Mesenchymal stem cell (in vitro differentiated cells and primary cell): ENCODE measurements around the gene INS.

ENCODE experiments used
- DNase-seq: peaks from one replicate; pipeline ENCODE4 v3.0.0-alpha.2; 2013
- H2AFZ ChIP-seq: one replicate; pipeline ENCODE4 v1.6.1; 2013; ENCODE audit warnings: low read depth, mild to moderate bottlenecking, control low read depth, inconsistent platforms, low read length, moderate library complexity
- H2AK5ac ChIP-seq: 2 replicates; pipeline ENCODE4 v1.6.1; 2013; ENCODE audit warnings: low read length, moderate library complexity, mild to moderate bottlenecking, inconsistent platforms; ENCODE audit not compliant: severe bottlenecking
- H2BK120ac ChIP-seq: one replicate; pipeline ENCODE4 v1.6.1; 2013; ENCODE audit warnings: low read depth, mild to moderate bottlenecking, inconsistent platforms, low read length, moderate library complexity
- H2BK12ac ChIP-seq, 2 experiments: one replicate each; pipeline ENCODE4 v1.6.1; 2013; ENCODE audit warnings: inconsistent platforms in 2 of 2, low read length in 2 of 2, mild to moderate bottlenecking in 2 of 2, moderate library complexity in 2 of 2, control low read depth in 1 of 2
- H2BK15ac ChIP-seq: one replicate; pipeline ENCODE4 v1.6.1; 2013; ENCODE audit warnings: mild to moderate bottlenecking, low read depth, inconsistent platforms; ENCODE audit not compliant: poor library complexity, severe bottlenecking
- H2BK5ac ChIP-seq: 2 replicates; pipeline ENCODE4 v1.6.1; 2013; ENCODE audit warnings: low read depth, mild to moderate bottlenecking, low read length, control low read depth, inconsistent platforms; ENCODE audit not compliant: poor library complexity, severe bottlenecking
- H3K14ac ChIP-seq, 2 experiments: one replicate each; pipeline ENCODE4 v1.6.1; 2013; ENCODE audit warnings: inconsistent platforms in 2 of 2, low read length in 2 of 2, control low read depth in 1 of 2, mild to moderate bottlenecking in 1 of 2, moderate library complexity in 1 of 2
- H3K18ac ChIP-seq, 2 experiments: one replicate each; pipeline ENCODE4 v1.6.1; 2013; ENCODE audit warnings: inconsistent platforms in 2 of 2, low read length in 2 of 2, control low read depth in 1 of 2, low read depth in 1 of 2, mild to moderate bottlenecking in 1 of 2
- H3K23ac ChIP-seq, 2 experiments: one replicate each; pipeline ENCODE4 v1.6.1; 2013; ENCODE audit warnings: inconsistent platforms in 2 of 2, low read length in 2 of 2, mild to moderate bottlenecking in 2 of 2, moderate library complexity in 2 of 2, control low read depth in 1 of 2
- H3K27ac ChIP-seq: 2 replicates; pipeline ENCODE4 v1.5.1; 2013; ENCODE audit warnings: mild to moderate bottlenecking, moderate library complexity, low read length, control low read depth, inconsistent platforms; ENCODE audit not compliant: poor library complexity, severe bottlenecking
- H3K27me3 ChIP-seq, 2 experiments: 2 replicates each; pipeline versions ENCODE4 v1.6.1 to v1.7.0; 2013; ENCODE audit warnings: low read length in 2 of 2, mild to moderate bottlenecking in 2 of 2, moderate library complexity in 2 of 2, control low read depth in 1 of 2, inconsistent platforms in 1 of 2; ENCODE audit not compliant: control insufficient read depth in 1 of 2, insufficient read depth in 1 of 2
- H3K36me3 ChIP-seq, 2 experiments: 2 replicates each; pipeline versions ENCODE4 v1.6.1 to v1.7.0; 2013; ENCODE audit warnings: low read length in 2 of 2, control low read depth in 1 of 2, inconsistent platforms in 1 of 2, low read depth in 1 of 2, mild to moderate bottlenecking in 1 of 2; ENCODE audit not compliant: insufficient read depth in 2 of 2, control insufficient read depth in 1 of 2
- H3K4ac ChIP-seq, 2 experiments: one replicate each; pipeline ENCODE4 v1.6.1; 2013; ENCODE audit warnings: inconsistent platforms in 2 of 2, low read length in 2 of 2, mild to moderate bottlenecking in 2 of 2, moderate library complexity in 2 of 2, control low read depth in 1 of 2, low read depth in 1 of 2
- H3K4me1 ChIP-seq: 2 replicates; pipeline ENCODE4 v1.6.1; 2013; ENCODE audit warnings: low read depth, low read length, control low read depth; ENCODE audit not compliant: control insufficient read depth, insufficient read depth
- H3K4me2 ChIP-seq: 2 replicates; pipeline ENCODE4 v1.6.1; 2013; ENCODE audit warnings: low read length, mild to moderate bottlenecking, inconsistent platforms; ENCODE audit not compliant: poor library complexity, severe bottlenecking
- H3K4me3 ChIP-seq, 2 experiments: 2 replicates each; pipeline versions ENCODE4 v1.5.1 to v1.7.0; 2013; ENCODE audit warnings: low read length in 2 of 2, mild to moderate bottlenecking in 2 of 2, control low read depth in 1 of 2, low read depth in 1 of 2; ENCODE audit not compliant: insufficient read depth in 1 of 2
- H3K79me1 ChIP-seq: replicated peaks from 2 replicates; pipeline ENCODE4 v1.6.1; 2013; ENCODE audit warnings: mild to moderate bottlenecking, control low read depth, low read length, inconsistent platforms; ENCODE audit not compliant: poor library complexity, severe bottlenecking
- H3K9ac ChIP-seq: 2 replicates; pipeline ENCODE4 v1.7.0; 2013; ENCODE audit warnings: mild to moderate bottlenecking, low read length, moderate library complexity
- H3K9me3 ChIP-seq: 2 replicates; pipeline ENCODE4 v1.7.0; 2013; ENCODE audit warnings: mild to moderate bottlenecking, low read length; ENCODE audit not compliant: control insufficient read depth
- H4K8ac ChIP-seq: one replicate; pipeline ENCODE4 v1.6.1; 2013; ENCODE audit warnings: inconsistent platforms, mild to moderate bottlenecking, low read length, moderate library complexity
- H4K91ac ChIP-seq: one replicate; pipeline ENCODE4 v1.6.1; 2013; ENCODE audit warnings: mild to moderate bottlenecking, low read length, inconsistent platforms
- WGBS: methylation state at CpG from one replicate; pipeline ENCODE4 v1.1.7; 2013; ENCODE audit warnings: mixed read lengths; 5-methylcytosine and 5-hydroxymethylcytosine counted together

Gene INS

DNA sequence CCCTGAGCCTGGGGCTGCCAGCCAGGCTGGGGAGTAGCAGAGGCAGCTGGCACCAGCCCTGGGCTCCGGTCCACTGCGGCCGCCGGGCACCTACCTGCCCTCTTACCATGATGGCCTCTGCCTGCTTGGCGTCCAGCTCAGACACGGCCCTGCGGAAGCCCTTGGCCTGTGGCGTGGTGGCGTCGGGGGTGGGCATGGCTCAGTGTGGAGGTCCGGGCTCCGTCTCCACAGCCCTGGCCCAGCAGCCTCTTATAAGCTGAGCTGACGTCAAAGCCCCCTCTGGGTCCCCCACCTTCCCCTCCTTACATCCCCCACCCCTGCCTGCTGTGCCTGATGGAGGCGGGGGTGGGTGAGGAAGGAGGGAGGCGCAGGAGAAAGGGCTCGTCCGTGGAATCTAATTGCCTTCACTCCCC lies 10.6 kb upstream of the INS start, which contains the start of gene TH:
TH (minus strand) TSS at position 225 of the 413 bp plus-strand sequence; CDS start at position 196, 29 bp downstream.
- Histone ChIP-seq H4K8ac (no peak within 1 kb of the TSS), H4K91ac (no peak within 1 kb of the TSS), H3K79me1 (no peaks in the 10 kb centered on the region), H2AFZ (no peak within 1 kb of the TSS), H3K14ac (no peak within 1 kb of the TSS), H3K4me1 (peaks cover 12% of the 10 kb centered on the region), H3K27ac (no peak within 1 kb of the TSS), H2BK120ac (no peak within 1 kb of the TSS), H3K4me3 (no peak within 1 kb of the TSS), H2BK15ac (no peak within 1 kb of the TSS), H2AK5ac (no peak within 1 kb of the TSS), H3K18ac (no peak within 1 kb of the TSS), H3K9me3 (no peaks in the 10 kb centered on the region), H3K27me3 (peaks cover 0 to 47% of the 10 kb centered on the region in 2 experiments), H2BK12ac (no peak within 1 kb of the TSS), H3K9ac (no peak within 1 kb of the TSS), H3K4me2 (no peak within 1 kb of the TSS), H3K23ac (no peak within 1 kb of the TSS), H3K4ac (no peak within 1 kb of the TSS), H2BK5ac (no peak within 1 kb of the TSS), H3K36me3 (no peaks in the 10 kb centered on the region)
- 88% methylated on average over 11 of the region's 17 CpGs for WGBS
- no peak for DNase-seq

- Histone ChIP-seq H3K79me1 (no peaks in the 10 kb centered on the region), H2BK5ac (no peak overlapping the region), H3K18ac (no peak overlapping the region), H2AFZ (no peak overlapping the region), H4K91ac (no peak overlapping the region), H2BK12ac (no peak overlapping the region), H2BK15ac (no peak overlapping the region), H3K9me3 (no peaks in the 10 kb centered on the region), H3K36me3 (no peaks in the 10 kb centered on the region), H3K23ac (no peak overlapping the region), H4K8ac (no peak overlapping the region), H3K4me1 (peaks cover 2% of the 10 kb centered on the region), H3K9ac (no peak overlapping the region), H2BK120ac (no peak overlapping the region), H2AK5ac (no peak overlapping the region), H3K4ac (no peak overlapping the region), H3K4me3 (peak overlapping the region in 1 of 2 experiments; percentile 5), H3K14ac (no peak overlapping the region), H3K27me3 (peaks cover 0 to 51% of the 10 kb centered on the region in 2 experiments), H3K4me2 (no peak overlapping the region), H3K27ac (no peak overlapping the region)
- DNase-seq, result no peak
- WGBS, result 88% methylated on average over 45 of the region's 45 CpGs
Observed at GRCh38 chr11:2169626-2170570, 8.9 kb upstream of the INS start.

GRCh38 chr11:2169005-2169378 lies 8.0 kb upstream of the INS start:
- H3K27me3 ChIP-seq, result peaks cover 0 to 54% of the 10 kb centered on the region in 2 experiments
- H3K14ac ChIP-seq, result no peak overlapping the region
- no peak for DNase-seq
- H3K18ac ChIP-seq, result no peak overlapping the region
- H2BK15ac ChIP-seq, result no peak overlapping the region
- H3K4me1 ChIP-seq, result peaks cover 2% of the 10 kb centered on the region
- H4K91ac ChIP-seq, result no peak overlapping the region
- no peak overlapping the region for H3K27ac ChIP-seq
- H3K36me3 ChIP-seq, result no peaks in the 10 kb centered on the region
- H3K79me1 ChIP-seq, result no peaks in the 10 kb centered on the region
- H3K23ac ChIP-seq, result no peak overlapping the region
- no peak overlapping the region for H3K4me3 ChIP-seq
- H3K9ac ChIP-seq, result no peak overlapping the region
- H3K4me2 ChIP-seq, result no peak overlapping the region
- no peak overlapping the region for H2AK5ac ChIP-seq
- no peaks in the 10 kb centered on the region for H3K9me3 ChIP-seq
- H3K4ac ChIP-seq, result no peak overlapping the region
- no peak overlapping the region for H2BK5ac ChIP-seq
- H4K8ac ChIP-seq, result no peak overlapping the region
- 77% methylated on average over 10 of the region's 10 CpGs for WGBS
- H2AFZ ChIP-seq, result no peak overlapping the region
- H2BK120ac ChIP-seq, result no peak overlapping the region
- H2BK12ac ChIP-seq, result no peak overlapping the region

GRCh38 chr11:2168286-2169004 lies 7.4 kb upstream of the INS start:
- H3K27ac ChIP-seq, result no peak overlapping the region
- H2AFZ ChIP-seq, result no peak overlapping the region
- H3K27me3 ChIP-seq, result peaks cover 0 to 54% of the 10 kb centered on the region in 2 experiments
- no peak overlapping the region for H4K91ac ChIP-seq
- H2BK5ac ChIP-seq, result no peak overlapping the region
- no peak overlapping the region for H3K4me2 ChIP-seq
- no peak overlapping the region for H3K14ac ChIP-seq
- H3K4me3 ChIP-seq, result no peak overlapping the region
- H2BK120ac ChIP-seq, result no peak overlapping the region
- H2BK12ac ChIP-seq, result no peak overlapping the region
- DNase-seq, result no peak
- no peak overlapping the region for H4K8ac ChIP-seq
- H3K9me3 ChIP-seq, result no peaks in the 10 kb centered on the region
- H2BK15ac ChIP-seq, result no peak overlapping the region
- no peaks in the 10 kb centered on the region for H3K36me3 ChIP-seq
- H3K79me1 ChIP-seq, result no peaks in the 10 kb centered on the region
- H3K9ac ChIP-seq, result no peak overlapping the region
- no peak overlapping the region for H3K18ac ChIP-seq
- H3K4me1 ChIP-seq, result peaks cover 2% of the 10 kb centered on the region
- no peak overlapping the region for H3K23ac ChIP-seq
- 89% methylated on average over 33 of the region's 33 CpGs for WGBS
- H2AK5ac ChIP-seq, result no peak overlapping the region
- no peak overlapping the region for H3K4ac ChIP-seq
